Body of pancreas (tissue), 4 donors: ENCODE results near the gene STRADA. TPM values are rescaled to one million over a fixed set of nuclear protein-coding genes. Genes with fewer than 3 reads are reported as not detected.

Experiments used
- ATAC-seq: fragments of 150-250 bp; one replicate; pipeline ENCODE4 v1.9.1; 2016
- DNase-seq, 4 donors: peaks; one replicate each; pipeline ENCODE4 v3.0.0-alpha.2; 2019
- H3K27ac ChIP-seq, 4 donors: fragments of 200-600 bp; sonication (generic); 1 replicate in 3 of 4; 2 replicates in 1 of 4; pipeline versions ENCODE4 v1.5.1 to v1.6.1; 2016 to 2019; ENCODE audit warnings: mild to moderate bottlenecking in 1 of 4, mixed read lengths in 1 of 4, moderate library complexity in 1 of 4
- H3K27me3 ChIP-seq, 2 donors: fragments of 200-600 bp; sonication (generic); one replicate each; pipeline ENCODE4 v1.6.0; 2016; ENCODE audit warnings: mild to moderate bottlenecking in 1 of 2
- H3K36me3 ChIP-seq, 2 donors: fragments of 200-600 bp; sonication (generic); replicated peaks in 1 of 2; 2 replicates each; pipeline ENCODE4 v1.5.1; 2016; ENCODE audit warnings: low read depth in 2 of 2; ENCODE audit not compliant: insufficient read depth in 1 of 2
- H3K4me1 ChIP-seq: fragments of 200-600 bp; sonication (generic); one replicate; pipeline ENCODE4 v1.6.0; 2016
- H3K4me3 ChIP-seq, 2 donors: fragments of 200-600 bp; sonication (generic); 1 replicate in 1 of 2; 2 replicates in 1 of 2; pipeline ENCODE4 v1.5.1; 2016 to 2019
- H3K9me3 ChIP-seq, 3 donors: fragments of 200-600 bp; sonication (generic); 1 replicate in 2 of 3; 2 replicates in 1 of 3; pipeline ENCODE4 v1.5.1; 2016
- CTCF ChIP-seq, 7 experiments: fragments of 450-650 bp in 4 of 7; fragments of 200-600 bp in 3 of 7; sonication (generic) in 3 of 7; IDR thresholded peaks; one replicate each; pipeline ENCODE4 v1.5.1; 2016 to 2019; ENCODE audit warnings: antibody characterized with exemption in 7 of 7
- POLR2A ChIP-seq, 3 donors: fragments of 450-650 bp; IDR thresholded peaks; one replicate each; pipeline ENCODE4 v1.6.1; 2016; ENCODE audit warnings: antibody characterized with exemption in 3 of 3, mild to moderate bottlenecking in 2 of 3
- WGBS, 2 donors: methylation state at CpG; one replicate each; pipeline ENCODE4 v1.1.5; 2017; 5-methylcytosine and 5-hydroxymethylcytosine counted together
- intact Hi-C: fragments of 100-400 bp; cut with DNase I; formaldehyde crosslinking; loops from one replicate; pipeline ENCODE4 v1.15.1; 2023
- total RNA-seq, 2 donors: library from RNA; depleted of rRNA; stranded (reverse); fragments of >200 nt; gene quantifications; one replicate each; pipeline ENCODE4 v1.1.0, GENCODE V29; 2016

Gene STRADA
- total RNA-seq, 2 donors from 2014 or later: 25.4 to 26.7 TPM

GRCh38 chr17:63760771-63761539, 19.4 kb upstream of the STRADA start:
- ATAC-seq (no peak), DNase-seq (no peak)
- H3K27me3 ChIP-seq: no peaks in the 10 kb centered on the region
- 77 to 84% methylated on average over 10 of the region's 10 CpGs for WGBS, 2 donors
- TF ChIP-seq CTCF (IDR thresholded peaks at IDR 0.05) (no peak), POLR2A (IDR thresholded peaks at IDR 0.05) (no peak)
- no peak overlapping the region for H3K4me3 ChIP-seq
- no peaks in the 10 kb centered on the region for H3K9me3 ChIP-seq
- intact Hi-C loops: no loop called here
- peaks cover 19 to 22% of the 10 kb centered on the region in 2 donors for H3K36me3 ChIP-seq
- H3K4me1 ChIP-seq: peaks cover 18% of the 10 kb centered on the region
- H3K27ac ChIP-seq: peak overlapping the region in 1 of 4 donors; percentile 55

- Histone ChIP-seq H3K9me3 (no peaks in the 10 kb centered on the region), H3K27ac (no peak overlapping the region), H3K27me3 (no peaks in the 10 kb centered on the region), H3K4me3 (no peak overlapping the region), H3K4me1 (peaks cover 18% of the 10 kb centered on the region), H3K36me3 (peaks cover 17 to 33% of the 10 kb centered on the region in 2 donors)
- WGBS, 2 donors: 48 to 54% methylated on average over 2 of the region's 2 CpGs
- intact Hi-C loops: no loop called here
- ATAC-seq: no peak
- no peak for DNase-seq
- TF ChIP-seq POLR2A (IDR thresholded peaks at IDR 0.05) (no peak), CTCF (IDR thresholded peaks at IDR 0.05) (no peak)
These were observed 16.8 kb upstream of the STRADA start for GRCh38 chr17:63758428-63758827.

- H3K4me3 ChIP-seq: no peak overlapping the region
- ATAC-seq: no peak
- 87% methylated on average over 3 of the region's 3 CpGs for WGBS, 2 donors
These were observed 12.4 kb upstream of the STRADA start for GRCh38 chr17:63754046-63754445.

GRCh38 chr17:63753215-63753614, 11.6 kb upstream of the STRADA start:
- 81 to 100% methylated on average over 1 of the region's 1 CpG for WGBS, 2 donors
- TF ChIP-seq POLR2A (IDR thresholded peaks at IDR 0.05): no peak
- no peak for TF ChIP-seq CTCF (IDR thresholded peaks at IDR 0.05)
- H3K4me1 ChIP-seq: peaks cover 13% of the 10 kb centered on the region
- H3K9me3 ChIP-seq: no peaks in the 10 kb centered on the region
- H3K27ac ChIP-seq: no peak overlapping the region
- ATAC-seq: no peak
- intact Hi-C loops: no loop called here
- H3K27me3 ChIP-seq: no peaks in the 10 kb centered on the region
- H3K36me3 ChIP-seq: peaks cover 5 to 30% of the 10 kb centered on the region in 2 donors
- no peak for DNase-seq
- H3K4me3 ChIP-seq: no peak overlapping the region

More at GRCh38 chr17:63754046-63754445, 12.4 kb upstream of the STRADA start:
- H3K27ac ChIP-seq: no peak overlapping the region
- peaks cover 18% of the 10 kb centered on the region for H3K4me1 ChIP-seq
- H3K36me3 ChIP-seq: peaks cover 5 to 29% of the 10 kb centered on the region in 2 donors
- no peak for DNase-seq
- H3K9me3 ChIP-seq: no peaks in the 10 kb centered on the region
- TF ChIP-seq POLR2A (IDR thresholded peaks at IDR 0.05) (no peak), CTCF (IDR thresholded peaks at IDR 0.05) (no peak)
- intact Hi-C loops: no loop called here
- H3K27me3 ChIP-seq: no peaks in the 10 kb centered on the region

- Histone ChIP-seq H3K9me3 (no peaks in the 10 kb centered on the region), H3K27me3 (no peaks in the 10 kb centered on the region), H3K27ac (no peak overlapping the region), H3K4me3 (no peak overlapping the region), H3K4me1 (peaks cover 13% of the 10 kb centered on the region), H3K36me3 (peaks cover 5 to 27% of the 10 kb centered on the region in 2 donors)
- TF ChIP-seq POLR2A (IDR thresholded peaks at IDR 0.05): no peak
- TF ChIP-seq CTCF (IDR thresholded peaks at IDR 0.05): no peak
- 57 to 63% methylated on average over 1 of the region's 1 CpG for WGBS, 2 donors
- DNase-seq (no peak), ATAC-seq (no peak)
- intact Hi-C loops: no loop called here
These were observed 11.1 kb upstream of the STRADA start for GRCh38 chr17:63752707-63753106.
